HFFc6 (cell line): ENCODE data around the gene EPHA8. TPM values are rescaled to one million over a fixed set of nuclear protein-coding genes. Genes with fewer than 3 reads are reported as not detected.

Source experiments
- DNase-seq: peaks from one replicate; pipeline ENCODE4 v3.0.0-alpha.2; 2018
- H3K27ac Mint-ChIP-seq: 2 replicates; pipeline ENCODE4 v1.8.0; 2020; ENCODE audit warnings: mild to moderate bottlenecking, mixed read lengths
- H3K27me3 Mint-ChIP-seq: 2 replicates; pipeline ENCODE4 v1.8.0; 2021; ENCODE audit warnings: mild to moderate bottlenecking, moderate library complexity, mixed read lengths; ENCODE audit not compliant: insufficient read depth
- H3K36me3 Mint-ChIP-seq: 2 replicates; pipeline ENCODE4 v1.8.0; 2021; ENCODE audit warnings: low read depth, mixed read lengths
- H3K4me1 Mint-ChIP-seq: 2 replicates; pipeline ENCODE4 v1.8.0; 2020; ENCODE audit warnings: low read depth, mixed read lengths
- H3K4me3 Mint-ChIP-seq: 2 replicates; pipeline ENCODE4 v1.8.0; 2020; ENCODE audit warnings: mild to moderate bottlenecking, moderate library complexity, mixed read lengths
- H3K9me3 Mint-ChIP-seq: 2 replicates; pipeline ENCODE4 v1.8.0; 2020; ENCODE audit warnings: mild to moderate bottlenecking, mixed read lengths
- total RNA-seq, 6 experiments: library from RNA; stranded (reverse); fragmentation: NEBNext Ultra II Directional; extraction: Animal tissue kit (Norgen Biotek cat#: 25700); gene quantifications; 2 replicates in 1 of 6; 3 replicates in 5 of 6; pipeline ENCODE4 v1.2.3, GENCODE V29; 2021
- TF ChIP-seq, protein P1 (sequence below): fragments of 200-600 bp; sonication (generic); IDR thresholded peaks from 2 replicates; pipeline ENCODE4 v1.5.0; 2021; ENCODE audit warnings: antibody characterized with exemption, mild to moderate bottlenecking

The EPHA8 gene
- total RNA-seq, 6 experiments from 2014 or later = not detected

DNA sequence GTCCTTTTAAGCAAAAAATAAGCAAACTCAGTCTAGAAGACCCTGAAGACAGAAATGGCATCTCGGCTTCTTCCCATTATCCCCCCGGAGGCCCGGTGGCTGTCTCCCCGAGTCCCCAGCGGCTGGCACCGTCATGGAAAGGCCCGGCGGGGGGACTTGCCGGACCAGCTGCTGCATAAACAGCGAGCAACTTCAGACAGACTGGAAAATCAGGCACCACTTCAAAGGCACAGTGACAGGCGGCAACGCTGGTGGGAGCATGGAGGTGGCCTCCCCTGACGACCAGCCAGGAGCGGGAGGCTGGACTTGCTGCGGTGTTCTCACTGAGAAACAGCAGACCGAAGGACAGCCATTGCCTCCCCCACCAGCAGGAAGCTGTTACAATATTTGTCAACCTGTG, 54.8 kb downstream of the EPHA8 start:
- no peak overlapping the region for H3K4me3 Mint-ChIP-seq

DNA sequence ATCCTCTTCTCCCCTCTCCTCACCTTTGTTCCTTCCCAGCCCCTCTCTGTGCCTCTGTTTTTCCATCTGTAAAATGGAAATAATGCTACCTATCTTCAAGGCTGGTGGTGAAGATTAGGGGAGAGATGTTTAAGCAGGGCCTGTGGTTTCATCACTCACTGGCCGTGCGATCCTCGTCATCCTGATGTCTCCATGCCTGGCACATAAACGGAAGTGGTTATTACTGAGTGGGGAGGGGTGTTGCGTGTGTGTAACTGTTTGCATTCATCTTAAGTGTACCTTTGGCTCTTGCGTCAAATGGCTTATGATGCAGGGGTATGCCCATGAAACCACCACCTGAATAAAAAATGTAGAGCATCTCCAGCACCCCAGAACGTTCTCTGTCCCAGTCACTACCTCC, 56.0 kb downstream of the EPHA8 start:
- Mint-ChIP-seq H3K9me3 (no peaks in the 10 kb centered on the region), H3K27ac (no peak overlapping the region), H3K27me3 (peaks cover 56% of the 10 kb centered on the region), H3K4me3 (no peak overlapping the region), H3K36me3 (no peaks in the 10 kb centered on the region), H3K4me1 (no peaks in the 10 kb centered on the region)
- no peak for DNase-seq
- TF ChIP-seq, protein P1, sequence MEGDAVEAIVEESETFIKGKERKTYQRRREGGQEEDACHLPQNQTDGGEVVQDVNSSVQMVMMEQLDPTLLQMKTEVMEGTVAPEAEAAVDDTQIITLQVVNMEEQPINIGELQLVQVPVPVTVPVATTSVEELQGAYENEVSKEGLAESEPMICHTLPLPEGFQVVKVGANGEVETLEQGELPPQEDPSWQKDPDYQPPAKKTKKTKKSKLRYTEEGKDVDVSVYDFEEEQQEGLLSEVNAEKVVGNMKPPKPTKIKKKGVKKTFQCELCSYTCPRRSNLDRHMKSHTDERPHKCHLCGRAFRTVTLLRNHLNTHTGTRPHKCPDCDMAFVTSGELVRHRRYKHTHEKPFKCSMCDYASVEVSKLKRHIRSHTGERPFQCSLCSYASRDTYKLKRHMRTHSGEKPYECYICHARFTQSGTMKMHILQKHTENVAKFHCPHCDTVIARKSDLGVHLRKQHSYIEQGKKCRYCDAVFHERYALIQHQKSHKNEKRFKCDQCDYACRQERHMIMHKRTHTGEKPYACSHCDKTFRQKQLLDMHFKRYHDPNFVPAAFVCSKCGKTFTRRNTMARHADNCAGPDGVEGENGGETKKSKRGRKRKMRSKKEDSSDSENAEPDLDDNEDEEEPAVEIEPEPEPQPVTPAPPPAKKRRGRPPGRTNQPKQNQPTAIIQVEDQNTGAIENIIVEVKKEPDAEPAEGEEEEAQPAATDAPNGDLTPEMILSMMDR = no peak

More for the DNA sequence above, 54.8 kb downstream of the EPHA8 start:
- DNase-seq = no peak
- Mint-ChIP-seq H3K4me1 (no peaks in the 10 kb centered on the region), H3K27me3 (peaks cover 58% of the 10 kb centered on the region), H3K36me3 (no peaks in the 10 kb centered on the region), H3K9me3 (no peaks in the 10 kb centered on the region), H3K27ac (no peak overlapping the region)
- TF ChIP-seq, protein P1 = no peak

DNA sequence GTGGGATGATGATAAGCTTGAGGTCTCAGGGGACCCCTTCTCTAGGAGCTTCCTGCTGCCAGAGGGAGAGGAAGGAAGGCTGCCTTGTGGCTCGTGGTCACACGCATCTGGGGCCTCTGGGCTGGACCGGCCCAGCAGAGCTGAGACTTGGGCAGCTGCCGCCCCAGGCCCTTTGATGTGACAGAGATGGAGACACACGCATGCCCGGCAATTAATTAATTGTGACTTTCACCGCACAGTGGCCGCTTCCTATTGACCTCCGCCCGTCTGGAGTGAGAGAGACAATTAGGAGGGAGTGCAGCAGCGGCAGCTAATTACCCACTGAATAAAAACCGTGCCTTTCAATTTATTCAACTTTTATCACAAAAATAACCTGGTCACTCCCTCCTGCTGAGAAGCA, 56.5 kb downstream of the EPHA8 start:
- Mint-ChIP-seq H3K36me3 (no peaks in the 10 kb centered on the region), H3K27ac (no peak overlapping the region), H3K27me3 (peaks cover 54% of the 10 kb centered on the region), H3K4me1 (no peaks in the 10 kb centered on the region), H3K4me3 (no peak overlapping the region), H3K9me3 (no peaks in the 10 kb centered on the region)
- TF ChIP-seq, protein P1 = no peak
- no peak for DNase-seq

DNA sequence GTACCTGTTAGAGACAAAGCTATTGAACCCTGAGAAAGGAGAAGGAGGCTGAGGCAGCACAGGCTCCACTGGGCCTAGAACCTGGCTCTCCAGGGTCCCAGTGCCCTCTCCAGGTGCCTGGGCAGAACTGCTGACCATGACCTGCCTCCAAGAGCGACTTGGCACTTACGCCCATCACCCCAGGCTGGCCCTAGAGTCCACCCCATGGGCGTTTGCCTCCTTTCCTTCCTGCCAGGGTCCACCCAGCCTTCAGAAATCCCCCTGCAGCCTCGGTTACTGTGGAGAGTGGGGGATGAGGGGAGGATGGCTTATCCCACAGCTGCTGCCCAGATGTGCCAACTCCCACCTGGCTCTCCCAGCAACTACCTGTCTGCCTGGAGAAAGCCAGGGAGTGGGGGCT, 58.5 kb downstream of the EPHA8 start:
- Mint-ChIP-seq H3K27me3 (peaks cover 49% of the 10 kb centered on the region), H3K9me3 (no peaks in the 10 kb centered on the region), H3K27ac (no peak overlapping the region), H3K36me3 (no peaks in the 10 kb centered on the region), H3K4me1 (no peaks in the 10 kb centered on the region), H3K4me3 (no peak overlapping the region)
- TF ChIP-seq, protein P1 = no peak
- DNase-seq = no peak

DNA sequence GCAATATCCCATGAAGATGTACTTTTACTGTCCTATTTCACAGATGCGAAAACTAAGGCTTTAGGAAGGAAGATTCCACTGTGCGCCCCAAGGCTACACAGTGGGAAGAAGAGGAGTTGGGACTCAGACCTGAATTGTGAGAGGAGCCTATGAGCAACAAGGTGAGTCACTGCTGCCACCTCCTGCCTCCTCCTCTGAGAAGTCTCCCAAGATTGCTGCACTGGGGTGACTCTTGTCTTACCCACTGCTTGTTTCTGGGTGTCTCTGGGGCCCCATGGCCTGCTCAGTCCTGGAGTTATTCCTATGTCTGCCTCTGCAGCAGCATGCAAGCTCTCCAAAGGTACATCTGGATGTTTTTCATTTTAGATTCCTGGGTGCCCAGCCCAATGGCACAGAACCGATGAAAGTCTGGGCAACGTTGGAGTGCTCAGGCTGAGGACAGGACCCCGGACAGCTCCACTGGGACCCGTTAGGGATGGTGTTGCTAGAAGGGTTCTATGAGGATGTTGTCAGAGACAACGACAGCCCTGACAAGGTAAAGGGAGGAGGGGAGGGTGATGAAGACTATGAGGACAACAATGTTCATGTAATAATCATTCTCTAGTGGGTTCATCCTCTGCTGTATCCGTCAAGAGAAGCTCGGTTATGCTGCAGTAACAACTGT, 62.1 kb downstream of the EPHA8 start:
- Mint-ChIP-seq H3K27ac (no peak overlapping the region), H3K27me3 (peaks cover 42% of the 10 kb centered on the region), H3K4me3 (no peak overlapping the region), H3K36me3 (no peaks in the 10 kb centered on the region), H3K9me3 (no peaks in the 10 kb centered on the region), H3K4me1 (no peaks in the 10 kb centered on the region)
- no peak for DNase-seq
- TF ChIP-seq, protein P1 = no peak
